HG02678 (cell line): ENCODE measurements around the gene ASH1L.
"Not testable (repeated sequence)": the region's sequence is repeated elsewhere in the genome, so short reads cannot be mapped to it uniquely, and the experiment has no call there.

ENCODE experiments used
- ATAC-seq: cut with Tn5 transposase; IDR thresholded peaks from one replicate; pipeline ENCODE4 v1.9.1; 2021; ENCODE audit warnings: mild to moderate bottlenecking, moderate library complexity; ENCODE audit not compliant: unreplicated experiment

Gene ASH1L

GRCh38 chr1:155561779-155562580 is 623 bp downstream of the ASH1L start:
- not testable (repeated sequence) for ATAC-seq

- no peak for ATAC-seq
Observed at GRCh38 chr1:155555915-155556314, 6.7 kb downstream of the ASH1L start.

- no peak for ATAC-seq
Observed at GRCh38 chr1:155553349-155553748, 9.3 kb downstream of the ASH1L start.

- ATAC-seq: no peak
Observed at GRCh38 chr1:155548706-155549105, 13.9 kb downstream of the ASH1L start.

- ATAC-seq: no peak
Observed at GRCh38 chr1:155540000-155540874, 22.4 kb downstream of the ASH1L start.

GRCh38 chr1:155537193-155537592 is 25.4 kb downstream of the ASH1L start:
- no peak for ATAC-seq

- ATAC-seq: no peak
Observed at GRCh38 chr1:155531624-155532023, 31.0 kb downstream of the ASH1L start.

GRCh38 chr1:155529929-155530328 is 32.7 kb downstream of the ASH1L start:
- peak; percentile 60 for ATAC-seq

- no peak for ATAC-seq
Observed at GRCh38 chr1:155529109-155529508, 33.5 kb downstream of the ASH1L start.

GRCh38 chr1:155527677-155528076 is 34.9 kb downstream of the ASH1L start:
- no peak for ATAC-seq

- no peak for ATAC-seq
Observed at GRCh38 chr1:155526356-155526755, 36.2 kb downstream of the ASH1L start.

GRCh38 chr1:155522069-155522468 is 40.5 kb downstream of the ASH1L start:
- ATAC-seq: no peak

- ATAC-seq: no peak
Observed at GRCh38 chr1:155518484-155518883, 44.1 kb downstream of the ASH1L start.

GRCh38 chr1:155514582-155515187 is 47.9 kb downstream of the ASH1L start:
- ATAC-seq: no peak

GRCh38 chr1:155513300-155513916 is 49.2 kb downstream of the ASH1L start:
- no peak for ATAC-seq

GRCh38 chr1:155511385-155511784 is 51.2 kb downstream of the ASH1L start:
- not testable (repeated sequence) for ATAC-seq

GRCh38 chr1:155509064-155509463 is 53.5 kb downstream of the ASH1L start:
- ATAC-seq: no peak

GRCh38 chr1:155507945-155508344 is 54.7 kb downstream of the ASH1L start:
- no peak for ATAC-seq

GRCh38 chr1:155505963-155506362 is 56.6 kb downstream of the ASH1L start:
- ATAC-seq: not testable (repeated sequence)

GRCh38 chr1:155504207-155504606 is 58.4 kb downstream of the ASH1L start:
- ATAC-seq: no peak
